H1 (cell line): Measurements from ENCODE around the gene TAF11L4. TPM values are rescaled to one million over a fixed set of nuclear protein-coding genes. Genes with fewer than 3 reads are reported as not detected.

Experiments used
- BCL11A ChIP-seq, 2 experiments: IDR thresholded peaks; one replicate each; pipeline ENCODE4 v1.6.1; 2011; ENCODE audit warnings: low read depth in 2 of 2, low read length in 2 of 2, mild to moderate bottlenecking in 2 of 2
- CBX5 ChIP-seq: fragments of 300-800, 300-1000 bp; sonication (generic); IDR thresholded peaks from 2 replicates; pipeline ENCODE4 v1.7.1; 2016; ENCODE audit warnings: antibody characterized with exemption, low read length, low read depth
- POU5F1 ChIP-seq: IDR thresholded peaks from 2 replicates; pipeline ENCODE4 v1.6.1; 2011; ENCODE audit warnings: low read depth, mild to moderate bottlenecking, low read length, moderate library complexity
- polyA plus RNA-seq, 7 experiments: library from polyadenylated mRNA; depleted of rRNA in 3 of 7; stranded (reverse) in 5 of 7; unstranded in 2 of 7; fragments of >200 nt in 5 of 7; fragments of 200-250 nt in 2 of 7; gene quantifications; 1 replicate in 5 of 7; 2 replicates in 1 of 7; 4 replicates in 1 of 7; pipeline versions ENCODE4 v1.2.1 to v1.2.3, GENCODE V29; 2011 to 2013; ENCODE audit warnings: missing spikeins in 2 of 7, mixed read lengths in 2 of 7
- total RNA-seq: library from RNA; stranded (reverse); fragmentation: NEBNext Ultra II Directional; extraction: Animal tissue kit (Norgen Biotek cat#: 25700); gene quantifications from 2 replicates; pipeline ENCODE4 v1.2.1, GENCODE V29; 2021
- TF ChIP-seq, protein P1 (sequence below): IDR thresholded peaks from 2 replicates; pipeline ENCODE4 v1.6.1; 2011; ENCODE audit warnings: low read depth, mild to moderate bottlenecking, low read length; ENCODE audit not compliant: insufficient read depth

TAF11L4 gene
- total and polyA plus RNA-seq, 2 of the 8 experiments (the other 6 are each of a cell fraction or from before 2014, with no cell fraction given) = not detected

DNA sequence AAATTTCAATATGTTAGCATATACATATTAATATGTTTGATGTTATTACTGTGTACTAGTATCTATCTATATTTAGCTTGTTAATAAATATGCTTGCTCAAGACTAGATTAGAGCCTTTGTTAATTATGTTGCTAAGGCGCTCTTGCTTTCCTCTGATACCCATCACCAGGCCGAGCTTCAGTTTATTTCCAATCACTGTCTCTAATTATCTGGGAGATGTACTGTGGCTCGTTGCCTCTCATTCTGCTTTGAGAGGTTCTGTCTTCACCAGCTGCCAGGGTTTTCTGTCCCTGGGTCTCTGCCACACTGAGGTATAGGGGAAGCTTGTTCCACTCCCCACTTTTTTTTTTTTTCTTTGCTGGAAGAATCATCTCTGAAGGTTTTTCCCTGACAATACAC is 44.6 kb upstream of the TAF11L4 start (continued):
- TF ChIP-seq, protein P1, sequence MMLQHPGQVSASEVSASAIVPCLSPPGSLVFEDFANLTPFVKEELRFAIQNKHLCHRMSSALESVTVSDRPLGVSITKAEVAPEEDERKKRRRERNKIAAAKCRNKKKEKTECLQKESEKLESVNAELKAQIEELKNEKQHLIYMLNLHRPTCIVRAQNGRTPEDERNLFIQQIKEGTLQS = no peak
- TF ChIP-seq CBX5 = no peak
- no peak for TF ChIP-seq BCL11A (IDR thresholded peaks at IDR 0.05; ENCODE audit: low read depth in 2 of 2, low read length in 2 of 2)
- TF ChIP-seq POU5F1 = no peak
